Stomach (tissue), 9 donors: ENCODE measurements around the gene DTNBP1. TPM values are rescaled to one million over a fixed set of nuclear protein-coding genes. Genes with fewer than 3 reads are reported as not detected.
A peak's percentile ranks its signal among the peaks of the same experiment; 100 is the strongest.

Experiments used
- DNase-seq, 2 donors: peaks; one replicate each; pipeline versions ENCODE4 v3.0.0 to v3.0.0-alpha.2; 2013 to 2019
- H3K27ac ChIP-seq, 5 donors: fragments of 200-600 bp in 4 of 5; sonication (generic) in 4 of 5; one replicate each; pipeline ENCODE4 v1.5.1; 2013 to 2019; ENCODE audit warnings: mild to moderate bottlenecking in 1 of 5, moderate library complexity in 1 of 5
- H3K27me3 ChIP-seq, 3 donors: fragments of 200-600 bp; sonication (generic); one replicate each; pipeline ENCODE4 v1.5.1; 2017 to 2019; ENCODE audit warnings: mixed run types in 1 of 3
- H3K36me3 ChIP-seq, 4 donors: fragments of 200-600 bp; sonication (generic); 1 replicate in 3 of 4; 2 replicates in 1 of 4; pipeline ENCODE4 v1.5.1; 2016 to 2019
- H3K4me1 ChIP-seq, 4 donors: fragments of 200-600 bp; sonication (generic); one replicate each; pipeline ENCODE4 v1.5.1; 2016 to 2019
- H3K4me3 ChIP-seq, 4 donors: fragments of 200-600 bp; sonication (generic) in 3 of 4; one replicate each; pipeline ENCODE4 v1.5.1; 2016 to 2019; ENCODE audit warnings: mild to moderate bottlenecking in 1 of 4
- H3K9me3 ChIP-seq, 4 donors: fragments of 200-600 bp; sonication (generic); one replicate each; pipeline ENCODE4 v1.5.1; 2016 to 2019
- CTCF ChIP-seq, 7 experiments: fragments of 450-650 bp in 4 of 7; fragments of 200-600 bp in 3 of 7; sonication (generic) in 3 of 7; IDR thresholded peaks; one replicate each; pipeline ENCODE4 v1.5.1; 2016 to 2019; ENCODE audit warnings: antibody characterized with exemption in 7 of 7, control low read depth in 2 of 7, mild to moderate bottlenecking in 1 of 7
- EP300 ChIP-seq: sonication (generic); formaldehyde crosslinking; IDR thresholded peaks from one replicate; pipeline ENCODE4 v1.6.1; 2017; ENCODE audit warnings: antibody characterized with exemption
- POLR2A ChIP-seq, 4 donors: fragments of 450-650 bp; IDR thresholded peaks; one replicate each; pipeline ENCODE4 v1.6.1; 2016; ENCODE audit warnings: antibody characterized with exemption in 4 of 4, control low read depth in 2 of 4, mild to moderate bottlenecking in 1 of 4, moderate library complexity in 1 of 4
- POLR2AphosphoS5 ChIP-seq, 3 donors: sonication (generic); formaldehyde crosslinking; IDR thresholded peaks; one replicate each; pipeline ENCODE4 v1.6.1; 2016; ENCODE audit warnings: antibody characterized with exemption in 3 of 3
- WGBS, 5 donors: extraction: QIAGEN DNeasy Blood & Tissue Kit in 3 of 5; methylation state at CpG; one replicate each; pipeline versions ENCODE4 v1.1.5 to v1.1.7; 2013 to 2018; 5-methylcytosine and 5-hydroxymethylcytosine counted together
- intact Hi-C: fragments of 100-400 bp; cut with DNase I; formaldehyde crosslinking; loops from one replicate; pipeline ENCODE4 v1.15.1; 2023; ENCODE audit warnings: low total_unique reads
- polyA plus RNA-seq, 3 donors: library from polyadenylated mRNA; stranded (reverse); fragments of 200-250 nt; gene quantifications; one replicate each; pipeline ENCODE4 v1.2.3, GENCODE V29; 2013
- total RNA-seq, 5 donors: library from RNA; depleted of rRNA; stranded (reverse); fragments of >200 nt; gene quantifications; one replicate each; pipeline versions ENCODE4 v1.1.0 to v1.2.3, GENCODE V29; 2014 to 2016
- donor health status: healthy with polysubstance abuse.
- donor health status: Bipolar disorder and iron deficiency.
- donor health status: healthy.

Gene DTNBP1
- total and polyA plus RNA-seq, 8 donors, result 4.1 to 68.7 (median 12.0) TPM

GRCh38 chr6:15524861-15525401 lies 137.9 kb downstream of the DTNBP1 start:
- WGBS, 5 donors, result 93 to 97% (median 96%) methylated on average over 14 of the region's 14 CpGs
- peaks cover 20 to 79% (median 73%) of the 10 kb centered on the region in 4 donors for H3K36me3 ChIP-seq
- H3K4me1 ChIP-seq, result peaks cover 0 to 17% (median 3%) of the 10 kb centered on the region in 4 donors
- intact Hi-C loops, result no loop called here
- H3K27ac ChIP-seq, result no peak overlapping the region
- H3K9me3 ChIP-seq, result no peaks in the 10 kb centered on the region
- H3K27me3 ChIP-seq, result no peaks in the 10 kb centered on the region
- no peak overlapping the region for H3K4me3 ChIP-seq
- DNase-seq, result no peak
- TF ChIP-seq POLR2A (IDR thresholded peaks at IDR 0.05), result no peak
- no peak for TF ChIP-seq CTCF (IDR thresholded peaks at IDR 0.05)
- no peak for TF ChIP-seq EP300
- no peak for TF ChIP-seq POLR2AphosphoS5 (IDR thresholded peaks at IDR 0.05)

GRCh38 chr6:15523679-15524630 lies 138.9 kb downstream of the DTNBP1 start:
- no peak overlapping the region for H3K4me3 ChIP-seq
- no peak overlapping the region for H3K27ac ChIP-seq
- intact Hi-C loops, result no loop called here
- H3K4me1 ChIP-seq, result peaks cover 0 to 17% (median 3%) of the 10 kb centered on the region in 4 donors
- DNase-seq, result no peak
- WGBS, 5 donors, result 94 to 97% (median 97%) methylated on average over 23 of the region's 23 CpGs
- H3K9me3 ChIP-seq, result no peaks in the 10 kb centered on the region
- no peak for TF ChIP-seq EP300
- TF ChIP-seq POLR2AphosphoS5 (IDR thresholded peaks at IDR 0.05), result no peak
- H3K36me3 ChIP-seq, result peaks cover 28 to 79% (median 74%) of the 10 kb centered on the region in 4 donors
- H3K27me3 ChIP-seq, result no peaks in the 10 kb centered on the region

- intact Hi-C loops, result no loop called here
- H3K27ac ChIP-seq, result no peak overlapping the region
- no peak for TF ChIP-seq POLR2AphosphoS5 (IDR thresholded peaks at IDR 0.05)
- TF ChIP-seq EP300, result no peak
- TF ChIP-seq POLR2A (IDR thresholded peaks at IDR 0.05), result no peak
- TF ChIP-seq CTCF (IDR thresholded peaks at IDR 0.05), result no peak
These were observed 139.8 kb downstream of the DTNBP1 start for GRCh38 chr6:15522856-15523529.

GRCh38 chr6:15522427-15522826 lies 140.4 kb downstream of the DTNBP1 start:
- H3K9me3 ChIP-seq, result no peaks in the 10 kb centered on the region
- H3K4me1 ChIP-seq, result peaks cover 0 to 17% (median 3%) of the 10 kb centered on the region in 4 donors
- H3K36me3 ChIP-seq, result peaks cover 41 to 84% (median 76%) of the 10 kb centered on the region in 4 donors
- intact Hi-C loops, result no loop called here
- WGBS, 5 donors, result 60 to 79% (median 74%) methylated on average over 5 to 6 of the region's 6 CpGs
- peak overlapping the region in 2 of 5 donors; percentile 32 to 53 for H3K27ac ChIP-seq
- no peak for TF ChIP-seq POLR2AphosphoS5 (IDR thresholded peaks at IDR 0.05)
- TF ChIP-seq CTCF (IDR thresholded peaks at IDR 0.05), result no peak
- TF ChIP-seq EP300, result no peak
- no peak for TF ChIP-seq POLR2A (IDR thresholded peaks at IDR 0.05)
- peak in 1 of 2 donors; percentile 47 for DNase-seq
- no peaks in the 10 kb centered on the region for H3K27me3 ChIP-seq
- H3K4me3 ChIP-seq, result no peak overlapping the region

More at GRCh38 chr6:15522856-15523529, 139.8 kb downstream of the DTNBP1 start:
- peak in 1 of 2 donors; percentile 21 for DNase-seq
- peaks cover 0 to 17% (median 3%) of the 10 kb centered on the region in 4 donors for H3K4me1 ChIP-seq
- peaks cover 36 to 79% (median 74%) of the 10 kb centered on the region in 4 donors for H3K36me3 ChIP-seq
- no peaks in the 10 kb centered on the region for H3K9me3 ChIP-seq
- no peaks in the 10 kb centered on the region for H3K27me3 ChIP-seq
- H3K4me3 ChIP-seq, result no peak overlapping the region
- WGBS, 5 donors, result 90 to 96% (median 94%) methylated on average over 16 of the region's 16 CpGs
